Hematopoietic multipotent progenitor cell treated with erythropoietin and hydrocortisone succinate and interleukin-3 and kit ligand, for 4 days (in vitro differentiated cells): Measurements from ENCODE around the gene SLC39A9.
"Not testable (repeated sequence)": the region's sequence is repeated elsewhere in the genome, so short reads cannot be mapped to it uniquely, and the experiment has no call there.

Experiments used
- DNase-seq: peaks from one replicate; pipeline ENCODE4 v3.0.0-alpha.2; 2015

Gene SLC39A9

DNA sequence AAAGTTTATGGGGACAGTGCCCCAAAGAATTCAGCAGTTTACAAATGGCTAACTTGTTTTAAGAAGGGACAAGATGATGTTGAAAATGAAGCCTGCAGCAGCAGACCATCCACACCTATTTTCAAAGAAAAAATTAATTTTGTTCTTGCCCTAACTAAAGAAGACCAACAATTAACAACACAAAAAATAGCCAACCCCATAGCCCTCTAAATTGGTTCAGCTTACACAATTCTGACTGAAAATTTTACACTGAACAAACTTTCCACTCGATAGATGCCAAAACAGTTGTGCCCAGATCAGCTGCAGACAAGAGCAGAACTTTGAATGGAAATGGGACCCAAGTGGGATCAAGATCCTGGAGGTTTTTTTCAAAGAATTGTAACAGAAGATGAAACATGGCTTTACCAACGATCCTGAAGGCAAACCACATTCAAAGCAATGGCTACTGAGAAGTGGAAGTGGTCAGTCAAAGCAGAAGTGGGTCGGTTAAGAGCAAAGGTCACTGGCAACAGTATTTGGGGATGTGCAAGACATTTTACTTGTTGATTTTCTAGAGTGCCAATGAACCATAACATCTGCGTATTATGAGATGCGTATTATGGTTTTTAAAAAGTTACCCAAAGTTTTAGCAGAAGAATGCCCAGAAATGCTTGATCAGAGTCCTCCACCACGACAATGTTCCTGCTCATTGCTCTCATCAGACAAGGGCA lies 30.0 kb downstream of the SLC39A9 start:
- DNase-seq, result peak; percentile 44

DNA sequence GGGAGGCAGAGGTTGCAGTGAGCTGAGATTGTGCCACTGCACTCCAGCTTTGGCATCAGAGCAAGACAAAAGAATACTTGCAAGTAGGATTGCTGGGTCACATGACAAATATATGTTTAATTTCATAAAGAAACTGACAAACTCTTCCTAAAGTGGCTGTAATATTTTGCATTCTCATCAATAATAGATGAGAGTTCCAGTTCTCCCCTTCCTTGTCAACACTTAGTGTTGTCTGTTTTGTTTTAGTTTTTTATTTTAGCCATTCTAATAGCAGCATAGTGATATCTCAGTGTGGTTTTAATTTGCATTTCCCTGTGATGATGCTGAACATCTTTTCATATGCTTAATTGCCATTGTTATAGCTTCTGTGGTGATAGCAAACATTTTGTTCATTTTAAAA lies 31.2 kb downstream of the SLC39A9 start:
- no peak for DNase-seq

DNA sequence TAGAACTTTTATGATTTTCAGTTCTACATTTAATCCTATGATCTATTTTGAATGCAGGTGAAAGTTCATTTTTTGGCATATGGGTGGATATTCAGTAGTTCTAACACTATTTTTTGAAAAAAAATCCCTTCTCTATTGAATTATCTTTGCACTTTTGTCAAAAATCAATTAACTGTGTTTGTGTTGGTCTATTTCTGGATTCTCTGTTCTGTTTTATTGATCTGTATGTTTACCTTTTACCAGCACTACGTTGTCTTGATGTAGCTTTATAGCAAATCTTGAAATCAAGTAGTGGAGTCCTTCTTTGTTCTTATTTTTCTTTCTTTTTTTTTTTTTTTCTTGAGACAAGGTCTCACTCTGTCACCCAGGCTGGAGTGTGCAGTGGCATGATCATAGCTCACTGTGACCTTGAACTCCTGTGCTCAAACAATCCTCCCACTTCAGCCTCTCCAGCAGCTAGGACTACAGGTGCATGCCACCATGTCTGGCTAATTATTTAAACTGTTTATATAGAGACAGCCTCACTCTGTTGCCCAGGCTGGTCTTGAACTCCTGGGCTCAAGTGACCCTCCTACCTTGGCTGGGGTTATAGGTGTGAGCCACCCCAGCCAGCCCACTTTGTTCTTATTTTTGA lies 31.9 kb downstream of the SLC39A9 start:
- no peak for DNase-seq

DNA sequence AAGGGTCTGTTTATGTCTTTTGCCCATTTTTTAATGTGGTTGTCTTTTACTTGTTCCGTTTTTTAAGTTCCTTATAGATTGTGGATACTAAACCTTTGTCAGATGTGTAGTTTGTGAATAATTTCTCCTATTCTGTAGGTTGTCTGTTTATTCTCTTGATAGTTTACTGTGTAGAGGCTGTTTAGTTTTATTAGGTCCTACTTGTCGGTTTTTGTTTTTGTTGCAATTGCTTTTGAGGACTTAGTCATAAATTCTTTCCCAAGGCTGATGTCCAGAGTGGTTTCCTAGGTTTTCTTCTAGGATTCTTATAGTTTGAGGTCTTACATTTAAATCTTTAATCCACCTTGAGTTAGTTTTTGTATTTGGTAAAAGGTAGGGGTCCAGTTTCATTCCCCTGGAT lies 33.9 kb downstream of the SLC39A9 start:
- DNase-seq, result no peak

DNA sequence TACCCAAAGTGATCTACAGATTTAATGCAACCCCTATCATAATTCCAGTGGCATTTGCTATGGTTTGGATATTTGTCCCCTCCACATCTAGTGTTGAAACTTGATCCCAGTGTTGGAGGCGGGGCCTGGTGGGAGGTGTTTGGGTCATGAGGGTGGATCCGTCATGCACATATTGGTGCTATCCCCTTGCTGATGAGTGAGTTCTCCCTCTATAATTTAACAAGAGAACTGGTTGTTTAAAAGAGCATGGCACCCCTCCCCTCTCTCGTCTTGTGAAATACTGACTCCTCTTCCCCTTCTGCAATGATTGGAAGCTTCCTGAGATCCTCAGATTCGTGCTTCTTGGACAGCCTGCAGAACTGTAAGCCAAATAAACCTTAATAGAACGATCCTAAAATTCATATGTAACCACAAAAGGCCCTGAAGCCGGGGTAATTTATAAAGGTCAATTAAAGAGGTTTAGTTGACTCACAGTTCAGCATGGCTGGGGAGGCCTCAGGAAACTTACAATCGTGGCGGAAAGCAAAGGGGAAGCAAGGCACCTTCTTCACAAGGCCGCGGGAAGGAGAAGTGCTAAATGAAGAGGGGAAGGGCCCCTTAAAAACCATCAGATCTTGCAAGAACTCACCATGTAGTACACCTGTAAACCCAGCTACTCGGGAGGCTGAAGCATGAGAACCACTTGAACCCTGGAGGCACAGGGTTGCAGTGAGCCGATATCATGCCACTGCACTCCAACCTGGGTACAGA lies 41.2 kb downstream of the SLC39A9 start:
- DNase-seq, result no peak

DNA sequence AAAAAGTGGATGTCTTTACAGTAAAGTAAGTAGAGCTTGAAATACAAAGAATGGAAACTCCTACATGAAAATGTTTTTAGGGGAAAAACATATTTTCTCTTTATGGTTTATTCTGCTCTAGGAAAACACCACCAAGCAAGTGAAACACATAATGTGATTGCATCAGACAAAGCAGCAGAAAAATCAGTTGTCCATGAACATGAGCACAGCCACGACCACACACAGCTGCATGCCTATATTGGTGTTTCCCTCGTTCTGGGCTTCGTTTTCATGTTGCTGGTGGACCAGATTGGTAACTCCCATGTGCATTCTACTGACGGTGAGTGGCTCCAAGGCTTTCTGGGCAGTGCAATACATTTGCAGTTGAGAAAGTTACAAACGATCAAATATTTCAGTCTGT lies 43.5 kb downstream of the SLC39A9 start:
- no peak for DNase-seq

DNA sequence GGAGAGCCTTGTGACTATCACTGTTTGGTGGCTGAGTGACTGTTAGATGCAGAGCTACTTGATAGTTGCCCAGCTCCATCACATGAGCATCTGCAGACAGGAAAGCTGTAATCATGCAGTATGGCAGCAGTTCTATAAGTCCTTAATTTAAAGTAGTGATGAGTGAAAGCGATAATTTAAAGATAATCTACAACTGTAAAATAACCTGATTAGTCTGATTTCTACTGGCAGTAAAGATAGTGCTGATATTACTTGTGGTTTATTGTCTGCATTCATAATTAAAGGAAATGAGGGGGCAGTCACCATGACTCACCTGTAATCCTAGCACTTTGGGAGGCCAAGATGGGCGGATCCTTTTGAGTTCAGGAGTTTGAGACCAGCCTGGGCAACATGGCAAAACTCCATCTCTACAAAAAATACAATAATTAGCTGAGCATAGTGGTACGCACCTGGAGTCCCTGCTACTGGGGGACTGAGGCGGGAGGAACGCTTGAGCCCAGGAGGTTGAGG lies 44.9 kb downstream of the SLC39A9 start:
- no peak for DNase-seq

DNA sequence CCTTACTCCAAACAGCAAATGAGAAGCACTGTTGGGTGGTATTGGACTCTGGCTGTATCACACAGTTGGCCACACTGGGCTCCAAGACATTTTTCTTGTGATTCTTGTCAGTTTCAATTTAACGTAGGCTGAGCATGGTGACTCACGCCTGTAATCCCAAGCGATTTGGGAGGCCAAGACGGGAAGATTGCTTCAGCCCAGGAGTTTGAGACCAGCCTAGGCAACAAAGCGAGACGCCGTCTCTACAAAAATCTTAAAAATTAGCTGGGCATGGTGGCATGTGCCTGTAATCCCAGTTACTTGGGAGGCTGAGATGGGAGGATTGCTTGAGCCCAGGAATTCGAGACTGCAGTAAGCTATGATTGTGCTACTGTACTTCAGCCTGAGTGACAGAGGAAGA lies 50.7 kb downstream of the SLC39A9 start:
- no peak for DNase-seq

DNA sequence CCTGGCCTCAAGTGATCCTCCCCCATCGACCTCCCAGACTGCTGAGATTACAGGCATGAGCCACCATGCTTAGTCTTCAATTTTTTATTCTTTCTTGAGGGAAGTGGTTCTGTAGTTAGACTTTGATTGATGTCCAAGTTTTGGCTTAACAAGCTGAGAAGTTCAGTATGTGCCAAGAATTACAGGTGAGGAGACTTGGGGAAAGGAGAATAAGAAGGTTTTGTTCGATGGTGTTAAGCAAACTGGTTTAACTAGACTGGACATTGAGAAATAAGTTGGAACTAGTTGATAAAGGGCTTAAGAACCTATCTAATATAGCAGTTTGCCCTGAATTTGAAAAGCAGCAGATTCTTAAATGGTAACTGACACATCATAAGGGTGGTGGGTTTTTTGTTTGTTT lies 53.4 kb downstream of the SLC39A9 start:
- DNase-seq, result no peak

DNA sequence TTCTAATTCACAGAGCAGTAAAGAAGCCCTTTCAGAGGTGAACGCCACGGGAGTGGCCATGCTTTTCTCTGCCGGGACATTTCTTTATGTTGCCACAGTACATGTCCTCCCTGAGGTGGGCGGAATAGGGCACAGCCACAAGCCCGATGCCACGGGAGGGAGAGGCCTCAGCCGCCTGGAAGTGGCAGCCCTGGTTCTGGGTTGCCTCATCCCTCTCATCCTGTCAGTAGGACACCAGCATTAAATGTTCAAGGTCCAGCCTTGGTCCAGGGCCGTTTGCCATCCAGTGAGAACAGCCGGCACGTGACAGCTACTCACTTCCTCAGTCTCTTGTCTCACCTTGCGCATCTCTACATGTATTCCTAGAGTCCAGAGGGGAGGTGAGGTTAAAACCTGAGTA lies 59.9 kb downstream of the SLC39A9 start:
- DNase-seq, result no peak

DNA sequence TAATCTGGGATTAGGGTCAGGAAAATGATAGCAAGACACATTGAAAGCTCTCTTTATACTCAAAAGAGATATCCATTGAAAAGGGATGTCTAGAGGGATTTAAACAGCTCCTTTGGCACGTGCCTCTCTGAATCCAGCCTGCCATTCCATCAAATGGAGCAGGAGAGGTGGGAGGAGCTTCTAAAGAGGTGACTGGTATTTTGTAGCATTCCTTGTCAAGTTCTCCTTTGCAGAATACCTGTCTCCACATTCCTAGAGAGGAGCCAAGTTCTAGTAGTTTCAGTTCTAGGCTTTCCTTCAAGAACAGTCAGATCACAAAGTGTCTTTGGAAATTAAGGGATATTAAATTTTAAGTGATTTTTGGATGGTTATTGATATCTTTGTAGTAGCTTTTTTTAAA lies 60.6 kb downstream of the SLC39A9 start:
- no peak for DNase-seq

DNA sequence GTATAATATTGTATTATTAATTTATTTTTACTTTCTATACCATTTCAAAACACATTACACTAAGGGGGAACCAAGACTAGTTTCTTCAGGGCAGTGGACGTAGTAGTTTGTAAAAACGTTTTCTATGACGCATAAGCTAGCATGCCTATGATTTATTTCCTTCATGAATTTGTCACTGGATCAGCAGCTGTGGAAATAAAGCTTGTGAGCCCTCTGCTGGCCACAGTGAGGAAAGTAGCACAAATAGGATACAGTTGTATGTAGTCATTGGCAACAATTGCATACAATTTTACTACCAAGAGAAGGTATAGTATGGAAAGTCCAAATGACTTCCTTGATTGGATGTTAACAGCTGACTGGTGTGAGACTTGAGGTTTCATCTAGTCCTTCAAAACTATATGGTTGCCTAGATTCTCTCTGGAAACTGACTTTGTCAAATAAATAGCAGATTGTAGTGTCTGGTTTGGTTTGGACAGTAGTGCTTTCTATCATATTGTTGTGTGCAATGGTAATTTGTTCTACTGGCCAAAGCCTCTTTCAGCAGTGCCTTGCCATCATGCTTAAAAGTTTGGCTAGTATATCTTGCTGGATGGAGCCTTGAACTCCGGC lies 61.7 kb downstream of the SLC39A9 start:
- peak; percentile 89 for DNase-seq

DNA sequence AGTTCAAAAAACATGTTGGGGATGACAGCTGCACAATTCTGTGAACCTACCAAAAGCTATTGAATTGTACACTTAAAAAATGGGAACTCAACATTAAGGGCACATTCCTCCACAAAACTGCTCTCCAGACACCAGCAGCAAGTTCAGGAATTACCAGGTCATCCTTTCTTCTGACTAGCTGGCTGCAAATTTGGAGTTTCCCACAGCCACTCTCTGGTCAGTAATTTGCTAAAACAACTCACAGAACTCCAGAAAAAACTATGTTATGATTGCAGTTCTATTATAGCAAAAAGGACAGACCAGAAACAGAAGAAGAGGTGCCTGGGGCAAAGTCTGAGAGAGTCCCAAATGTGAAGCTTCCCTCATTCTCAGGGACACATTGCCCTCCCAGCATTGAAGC lies 65.9 kb downstream of the SLC39A9 start:
- no peak for DNase-seq

DNA sequence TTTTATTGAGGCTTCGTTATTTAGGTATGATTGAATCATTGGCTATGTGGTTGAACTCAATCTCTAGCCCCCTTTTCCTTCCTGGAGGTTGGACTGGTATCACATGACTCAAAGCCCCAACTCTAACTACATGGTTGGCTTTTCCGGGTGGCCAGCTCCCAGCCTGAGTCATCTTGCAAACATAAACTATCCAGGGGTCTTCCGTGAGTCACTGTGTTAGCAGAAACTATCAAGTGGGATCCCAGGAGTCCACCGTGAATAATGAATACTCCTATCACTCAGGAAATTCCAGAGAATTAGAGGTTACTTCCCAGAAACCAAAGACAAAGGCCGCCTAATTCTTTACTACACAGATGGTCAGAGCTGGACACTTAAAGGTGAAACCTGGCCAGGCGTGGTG lies 66.3 kb downstream of the SLC39A9 start:
- no peak for DNase-seq

DNA sequence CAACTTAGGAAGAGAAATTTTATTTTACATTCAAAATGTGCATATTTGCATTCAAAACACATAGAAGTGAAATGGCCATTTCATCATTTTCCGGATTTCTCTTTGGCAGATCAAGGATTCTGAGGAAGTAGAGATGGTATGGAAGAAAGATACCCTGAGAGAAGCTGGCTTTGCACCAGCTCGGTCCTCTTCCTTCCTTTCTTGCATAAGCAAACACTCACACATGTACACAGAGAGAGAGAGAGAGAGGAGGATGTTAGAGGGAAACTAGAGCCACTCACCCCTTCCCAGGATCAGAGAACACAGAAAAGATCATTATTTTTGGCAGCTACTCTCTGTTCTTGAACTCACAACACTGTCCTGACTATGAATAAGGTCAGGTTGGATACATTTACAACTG lies 70.5 kb downstream of the SLC39A9 start:
- peak; percentile 35 for DNase-seq

DNA sequence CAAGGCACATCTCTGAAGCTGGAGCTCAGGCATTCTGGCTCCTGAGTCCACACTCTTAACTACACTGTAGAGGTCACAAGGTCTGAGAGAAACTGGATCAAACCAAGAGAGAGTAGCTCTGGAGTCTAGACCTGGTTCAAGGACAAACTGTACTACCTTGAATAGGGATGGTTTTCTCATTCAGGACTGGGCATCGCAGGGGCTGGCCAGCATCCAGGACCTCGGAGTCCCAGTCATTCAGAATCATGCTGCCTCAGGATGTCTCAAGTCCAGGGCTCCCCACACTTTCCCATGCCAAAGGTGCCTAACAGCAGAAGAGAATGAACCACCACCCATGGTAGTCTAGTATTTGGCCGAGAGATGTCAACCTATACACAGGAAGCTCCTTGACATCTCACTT lies 72.9 kb downstream of the SLC39A9 start:
- DNase-seq, result no peak

DNA sequence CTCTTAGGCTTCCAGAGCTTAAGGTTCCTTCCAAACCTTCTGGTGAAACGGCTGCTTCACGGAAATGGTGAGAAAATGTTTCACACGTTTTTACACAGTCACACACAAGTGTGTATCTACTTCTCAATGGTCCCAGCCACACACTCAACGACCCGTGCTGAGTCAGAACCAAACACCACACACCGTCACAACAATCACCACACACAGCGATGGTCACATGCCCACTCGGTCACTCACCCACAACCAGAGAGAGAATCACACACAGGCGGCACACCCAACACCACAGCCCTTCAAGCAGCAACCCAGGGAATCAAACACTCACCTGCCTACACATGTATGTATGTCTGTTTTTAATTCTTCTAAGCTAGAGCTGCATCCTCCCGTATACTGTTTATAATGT lies 73.4 kb downstream of the SLC39A9 start:
- no peak for DNase-seq

DNA sequence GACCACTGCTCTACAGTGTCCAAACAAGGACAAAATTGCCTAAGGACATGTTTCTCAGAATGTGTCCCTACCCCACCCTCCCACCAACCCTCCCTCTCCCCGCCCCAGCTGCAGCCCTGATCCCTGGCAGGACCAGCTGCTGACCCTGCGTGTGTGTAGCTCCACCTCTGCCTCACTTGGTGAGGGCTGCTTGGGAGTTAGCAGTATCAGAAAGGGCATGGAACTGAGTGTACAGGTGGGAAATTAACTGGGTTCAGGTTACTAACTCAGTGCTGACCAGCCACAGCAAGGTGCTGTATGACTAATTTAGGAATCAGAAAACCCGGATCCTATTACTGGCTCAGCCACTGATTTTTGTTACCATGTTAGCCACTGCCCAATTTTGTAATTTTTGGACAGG lies 74.8 kb downstream of the SLC39A9 start:
- no peak for DNase-seq

DNA sequence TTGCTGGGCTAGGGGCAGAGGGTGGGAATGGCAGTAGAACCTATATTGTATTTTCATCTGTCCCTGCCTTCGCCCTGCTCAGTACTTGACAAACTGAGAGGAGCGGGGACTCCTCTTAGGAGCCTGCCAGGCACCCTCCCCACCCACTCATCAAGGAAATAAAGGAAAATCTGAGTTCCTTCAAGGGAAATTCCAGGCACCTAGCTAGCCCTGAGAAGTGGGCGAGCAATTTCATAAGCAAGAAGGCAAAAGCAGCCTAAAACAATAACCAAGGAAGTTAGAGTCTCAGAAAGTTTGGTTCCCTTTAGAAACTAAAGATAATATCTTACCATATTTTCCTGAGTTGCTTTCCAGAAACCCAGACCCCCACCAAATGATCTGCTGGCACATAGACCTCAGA lies 75.5 kb downstream of the SLC39A9 start:
- no peak for DNase-seq

DNA sequence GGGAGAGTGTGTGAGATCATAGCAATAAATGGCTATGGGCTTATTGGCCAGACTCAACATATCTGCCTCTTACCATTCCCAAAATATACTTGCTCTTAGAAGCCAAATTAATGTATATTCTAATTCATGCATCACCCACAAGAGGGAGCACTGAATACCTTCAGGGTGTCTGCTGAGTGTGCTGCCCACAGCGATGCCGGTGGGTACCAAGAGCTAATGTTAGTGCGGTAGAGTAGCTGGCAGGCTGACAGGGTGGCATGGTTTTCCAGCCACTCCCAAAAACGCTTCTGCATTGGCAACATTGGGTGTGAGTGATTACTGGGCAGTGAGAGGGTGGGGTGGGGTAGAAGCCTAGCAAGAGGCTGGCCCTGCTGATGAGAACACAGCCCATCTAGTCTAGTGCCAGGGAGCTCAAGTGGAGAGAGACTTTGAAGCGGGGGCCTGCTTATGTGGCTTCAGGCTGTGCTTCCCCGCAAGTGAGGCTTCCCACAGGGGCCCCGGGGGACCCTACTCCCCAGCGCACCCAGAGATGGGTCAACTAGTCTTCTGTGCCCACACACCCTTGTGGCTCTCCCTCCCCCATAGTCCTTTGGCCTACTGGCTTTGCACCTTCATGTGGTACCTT lies 76.8 kb downstream of the SLC39A9 start:
- peak; percentile 74 for DNase-seq

DNA sequence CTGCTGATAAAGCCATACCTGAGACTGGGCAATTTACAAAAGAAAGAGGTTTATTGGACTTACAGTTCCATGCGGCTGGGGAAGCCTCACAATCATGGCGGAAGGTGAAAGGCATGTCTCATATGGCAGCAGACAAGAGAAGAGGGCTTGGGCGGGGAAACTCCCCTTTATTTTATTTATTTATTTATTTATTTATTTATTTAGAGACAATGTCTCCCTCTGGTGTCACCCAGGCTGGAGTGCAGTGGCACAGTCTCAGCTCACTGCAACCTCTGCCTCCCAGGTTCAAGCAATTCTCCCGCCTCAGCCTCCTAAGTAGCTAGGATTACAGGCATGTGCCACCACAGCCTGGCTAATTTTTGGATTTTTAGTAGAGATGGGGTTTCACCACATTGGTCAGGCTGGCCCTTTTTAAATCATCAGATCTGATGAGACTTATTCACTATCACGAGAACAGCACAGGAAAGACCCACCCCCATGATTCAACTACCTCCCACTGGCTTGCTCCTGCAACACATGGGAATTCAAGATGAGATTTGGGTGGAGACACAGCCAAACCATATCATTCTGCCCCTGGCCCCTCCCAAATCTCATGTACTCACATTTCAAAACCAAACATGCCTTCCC lies 78.4 kb downstream of the SLC39A9 start:
- DNase-seq, result peak; percentile 30

DNA sequence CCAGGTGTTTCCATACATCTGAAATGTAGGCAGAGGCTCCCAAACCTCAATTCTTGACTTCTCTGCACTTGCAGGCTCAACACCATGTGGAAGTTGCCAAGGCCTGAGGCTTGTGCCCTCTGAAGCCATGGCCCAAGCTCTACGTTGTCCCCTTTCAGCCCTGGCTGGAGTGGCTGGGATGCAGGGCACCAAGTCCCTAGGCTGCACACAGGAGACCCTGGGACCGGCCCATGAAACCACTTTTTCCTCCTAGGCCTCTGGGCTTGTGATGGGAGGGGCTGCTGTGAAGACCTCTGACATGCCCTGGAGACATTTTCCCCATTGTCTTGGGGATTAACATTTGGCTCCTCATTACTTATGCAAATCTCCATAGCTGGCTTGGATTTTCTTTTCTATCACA lies 79.6 kb downstream of the SLC39A9 start:
- not testable (repeated sequence) for DNase-seq

DNA sequence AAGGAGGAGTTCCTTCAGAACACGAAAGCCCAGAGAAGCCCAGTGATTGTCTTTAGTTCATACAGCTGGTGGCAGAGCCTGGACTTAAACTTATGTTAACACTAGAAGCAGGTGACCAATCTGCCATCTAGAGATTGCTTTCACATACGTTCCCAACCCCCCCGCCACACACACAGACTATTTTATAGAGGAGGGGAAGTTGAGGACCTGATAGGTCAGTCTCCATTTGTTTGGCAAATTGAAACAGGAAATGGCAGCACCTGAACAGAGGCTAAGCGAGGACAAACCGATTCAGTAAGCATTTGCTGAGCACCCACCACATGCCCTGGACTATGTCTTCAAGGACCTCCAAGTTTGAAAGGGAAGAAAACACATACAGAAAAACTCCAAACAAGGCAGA lies 81.2 kb downstream of the SLC39A9 start:
- no peak for DNase-seq
